Activated naive CD8-positive, alpha-beta T cell treated with anti-CD3 and anti-CD28 coated beads, Interleukin-2, amount 50 U/mL, for 24 hours (primary cell): ENCODE data around the gene LRRC36.
A peak's percentile ranks its signal among the peaks of the same experiment; 100 is the strongest.

ENCODE experiments used
- ATAC-seq: fragments of 150-1000 bp; cut with Tn5 transposase; one replicate; pipeline ENCODE4 v1.10.0; 2021
- DNase-seq: peaks from one replicate; pipeline ENCODE4 v3.0.0; 2021
- H3K27ac Mint-ChIP-seq: one replicate; pipeline ENCODE4 v1.8.0; 2021; ENCODE audit warnings: mild to moderate bottlenecking, mixed read lengths
- H3K27me3 Mint-ChIP-seq: one replicate; pipeline ENCODE4 v1.8.0; 2021; ENCODE audit warnings: mixed read lengths
- H3K36me3 Mint-ChIP-seq: one replicate; pipeline ENCODE4 v1.8.0; 2021; ENCODE audit warnings: low read depth, mixed read lengths
- H3K4me1 Mint-ChIP-seq: one replicate; pipeline ENCODE4 v1.8.0; 2021; ENCODE audit warnings: mixed read lengths
- H3K4me3 Mint-ChIP-seq: one replicate; pipeline ENCODE4 v1.8.0; 2021; ENCODE audit warnings: mild to moderate bottlenecking, moderate library complexity, mixed read lengths
- H3K9me3 Mint-ChIP-seq: one replicate; pipeline ENCODE4 v1.8.0; 2021; ENCODE audit warnings: mixed read lengths

The LRRC36 gene

DNA sequence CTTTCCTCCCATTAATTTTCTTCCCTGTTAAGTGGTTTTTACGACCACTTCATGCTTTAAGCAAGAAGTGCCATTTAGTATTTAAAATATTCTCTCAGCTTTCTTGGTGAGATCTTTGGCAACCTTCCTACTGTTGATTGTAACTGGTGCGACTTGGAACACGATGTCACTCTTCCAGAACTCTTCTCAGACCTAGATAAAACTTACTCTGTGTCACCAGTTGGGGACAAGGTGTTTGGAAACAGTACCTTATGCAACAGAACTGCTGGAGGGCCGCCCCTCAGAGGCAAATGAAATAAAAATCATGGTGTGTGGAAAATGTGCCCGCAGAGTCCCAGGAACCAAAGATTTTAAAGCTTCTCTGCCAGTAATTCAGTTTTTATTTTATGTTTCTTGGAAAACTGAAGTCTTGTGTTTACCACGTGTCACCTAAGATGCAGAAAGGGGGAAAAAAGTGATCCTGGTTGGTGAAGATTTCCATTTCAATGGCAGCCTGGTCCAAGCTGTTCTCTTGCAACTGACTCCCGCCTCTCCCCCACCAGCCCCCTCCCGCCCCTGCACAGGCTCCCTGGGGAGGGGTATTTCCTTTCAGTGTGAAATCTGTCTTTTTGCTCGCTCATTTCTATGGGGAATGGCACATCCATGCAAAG lies 97.1 kb downstream of the LRRC36 start:
- Mint-ChIP-seq H3K4me1 (no peaks in the 10 kb centered on the region), H3K27me3 (peaks cover 20% of the 10 kb centered on the region), H3K36me3 (no peaks in the 10 kb centered on the region), H3K27ac (no peak overlapping the region), H3K4me3 (no peak overlapping the region), H3K9me3 (no peaks in the 10 kb centered on the region)
- ATAC-seq (no peak), DNase-seq (no peak)

- Mint-ChIP-seq H3K4me1 (no peaks in the 10 kb centered on the region), H3K4me3 (no peak overlapping the region), H3K9me3 (no peaks in the 10 kb centered on the region), H3K36me3 (no peaks in the 10 kb centered on the region), H3K27me3 (peaks cover 24% of the 10 kb centered on the region), H3K27ac (no peak overlapping the region)
- ATAC-seq: no peak
- no peak for DNase-seq
Observed at GRCh38 chr16:67424261-67424615, 97.6 kb downstream of the LRRC36 start.

DNA sequence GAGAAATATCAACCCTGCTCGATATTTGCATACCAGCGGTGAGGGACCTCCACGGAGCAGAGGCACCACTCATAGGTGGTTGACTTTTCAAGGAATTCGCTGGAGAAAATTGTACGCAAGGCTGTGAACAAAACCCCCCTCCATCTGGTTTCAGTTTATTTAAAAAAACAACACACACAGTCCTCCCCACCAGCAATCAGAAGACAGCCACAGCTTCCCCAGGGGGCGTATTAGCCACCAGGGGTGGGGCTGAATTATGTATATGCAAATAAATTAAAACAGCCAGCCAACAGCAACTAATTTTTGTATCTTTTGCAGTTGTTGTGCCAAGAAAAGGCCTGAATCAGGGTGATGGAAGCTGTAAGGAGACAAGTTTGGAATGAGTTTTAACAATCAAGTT lies 98.4 kb downstream of the LRRC36 start:
- H3K36me3 Mint-ChIP-seq: no peaks in the 10 kb centered on the region
- ATAC-seq: no peak
- no peaks in the 10 kb centered on the region for H3K9me3 Mint-ChIP-seq
- H3K4me3 Mint-ChIP-seq: no peak overlapping the region
- H3K27ac Mint-ChIP-seq: no peak overlapping the region
- DNase-seq: no peak
- peaks cover 2% of the 10 kb centered on the region for H3K4me1 Mint-ChIP-seq
- peaks cover 25% of the 10 kb centered on the region for H3K27me3 Mint-ChIP-seq

DNA sequence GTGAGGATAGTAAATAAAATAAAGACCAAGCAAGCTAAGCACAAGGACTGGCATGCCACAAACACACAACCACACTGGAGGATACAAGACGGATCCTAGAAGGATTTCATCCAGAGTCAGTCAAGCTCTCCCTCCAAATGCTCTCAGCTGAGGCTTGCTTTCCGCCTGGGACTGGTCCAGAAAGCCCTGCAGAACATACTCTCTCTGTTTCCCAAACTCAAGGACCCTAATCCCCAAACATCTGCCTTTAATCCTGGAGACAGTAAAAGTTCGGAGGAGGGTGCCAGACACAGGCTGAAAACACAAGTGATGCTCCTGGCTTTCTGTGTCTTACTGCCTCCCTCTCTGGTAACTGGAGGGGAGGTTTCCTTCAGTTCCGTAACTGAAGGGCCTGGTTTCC lies 99.0 kb downstream of the LRRC36 start:
- ATAC-seq: no peak
- no peak overlapping the region for H3K4me3 Mint-ChIP-seq
- no peak for DNase-seq
- no peak overlapping the region for H3K27ac Mint-ChIP-seq
- H3K36me3 Mint-ChIP-seq: no peaks in the 10 kb centered on the region
- H3K4me1 Mint-ChIP-seq: peaks cover 2% of the 10 kb centered on the region
- H3K27me3 Mint-ChIP-seq: peaks cover 29% of the 10 kb centered on the region
- no peaks in the 10 kb centered on the region for H3K9me3 Mint-ChIP-seq

DNA sequence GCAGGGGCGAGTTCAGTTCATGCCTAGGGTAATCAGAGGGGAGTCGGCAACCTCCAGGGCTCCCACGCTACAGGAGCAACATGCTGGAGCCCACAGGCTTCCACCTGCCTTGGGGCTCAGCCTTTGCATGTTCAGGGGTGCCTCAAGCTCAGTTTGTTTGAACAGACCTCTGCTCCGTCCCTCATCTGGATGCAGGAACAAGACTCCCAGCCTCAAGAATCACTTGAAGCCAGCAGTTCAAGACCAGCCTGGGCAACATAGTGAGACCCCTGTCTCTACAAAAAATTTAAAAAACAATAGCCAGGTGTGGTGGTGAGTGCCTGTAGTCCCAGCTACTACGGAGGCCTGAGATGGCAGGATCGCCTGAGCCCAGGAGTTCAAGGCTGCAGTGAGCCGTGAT lies 99.4 kb downstream of the LRRC36 start:
- H3K27me3 Mint-ChIP-seq: peaks cover 29% of the 10 kb centered on the region
- no peak overlapping the region for H3K4me3 Mint-ChIP-seq
- no peak for DNase-seq
- H3K36me3 Mint-ChIP-seq: no peaks in the 10 kb centered on the region
- no peak overlapping the region for H3K27ac Mint-ChIP-seq
- no peak for ATAC-seq
- no peaks in the 10 kb centered on the region for H3K9me3 Mint-ChIP-seq
- peaks cover 2% of the 10 kb centered on the region for H3K4me1 Mint-ChIP-seq

DNA sequence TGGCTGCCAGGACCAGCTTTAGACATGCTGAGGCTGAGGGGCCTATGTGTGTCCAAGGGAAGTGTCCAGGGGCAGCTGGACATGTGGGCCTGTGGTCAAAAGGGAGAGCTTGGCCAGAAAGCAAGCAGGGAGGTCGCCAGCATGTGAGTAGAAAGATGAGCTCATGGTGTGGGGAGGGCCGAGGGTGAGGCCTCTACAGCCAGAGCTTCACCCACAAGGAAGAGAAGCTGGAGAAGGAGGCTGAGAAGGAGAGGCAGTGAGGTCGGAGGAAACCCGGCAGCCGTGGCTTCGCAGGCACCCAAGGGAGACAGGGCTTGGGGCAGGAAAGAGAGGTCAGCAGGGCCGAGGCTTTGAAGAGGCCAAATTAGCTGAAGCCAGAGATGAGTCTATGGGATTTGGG lies 100.3 kb downstream of the LRRC36 start:
- Mint-ChIP-seq H3K4me3 (no peak overlapping the region), H3K36me3 (no peaks in the 10 kb centered on the region), H3K4me1 (peaks cover 8% of the 10 kb centered on the region), H3K9me3 (no peaks in the 10 kb centered on the region), H3K27ac (no peak overlapping the region), H3K27me3 (peaks cover 34% of the 10 kb centered on the region)
- ATAC-seq (no peak), DNase-seq (no peak)

- DNase-seq (peak; percentile 73), ATAC-seq (peak; percentile 55)
- no peak overlapping the region for H3K27ac Mint-ChIP-seq
- H3K27me3 Mint-ChIP-seq: peaks cover 35% of the 10 kb centered on the region
- H3K4me3 Mint-ChIP-seq: no peak overlapping the region
- no peaks in the 10 kb centered on the region for H3K9me3 Mint-ChIP-seq
- peaks cover 10% of the 10 kb centered on the region for H3K4me1 Mint-ChIP-seq
- no peaks in the 10 kb centered on the region for H3K36me3 Mint-ChIP-seq
Observed at GRCh38 chr16:67428146-67428731, 101.6 kb downstream of the LRRC36 start.

DNA sequence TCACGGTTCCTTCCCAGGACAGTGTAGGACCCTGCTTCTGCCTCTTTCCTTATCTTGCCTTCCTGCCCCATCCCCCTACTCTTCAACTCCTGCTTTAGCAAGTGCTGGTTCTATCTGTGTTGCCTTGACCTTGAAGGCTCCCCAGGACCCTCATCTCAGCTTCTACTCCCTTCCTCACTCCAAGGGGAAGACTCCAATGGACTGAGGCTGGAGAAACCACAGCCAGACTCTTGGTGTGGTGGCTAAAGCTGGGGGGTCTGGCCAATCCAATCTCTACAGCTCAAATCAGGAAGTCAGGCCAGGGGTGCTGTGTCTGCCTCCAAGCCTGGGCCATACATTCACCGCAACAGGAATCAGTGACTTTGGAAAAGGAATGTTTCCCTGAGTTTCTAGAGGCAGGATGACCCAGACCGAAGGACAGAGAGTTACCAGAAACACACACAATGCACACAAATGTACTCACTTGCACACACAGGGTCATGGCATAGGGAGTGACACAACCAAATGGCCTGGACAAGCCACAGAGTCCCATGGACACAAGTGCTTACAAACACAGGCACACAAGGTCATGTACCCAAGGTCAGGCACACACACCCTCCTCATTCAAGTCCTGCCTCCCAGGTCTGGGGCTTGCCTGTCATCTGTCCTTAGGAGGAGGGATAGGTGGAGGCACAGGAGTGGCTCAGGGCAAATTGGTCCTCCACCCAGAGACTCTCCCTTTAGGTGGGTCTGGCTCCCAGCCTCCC lies 102.6 kb downstream of the LRRC36 start:
- H3K4me3 Mint-ChIP-seq: peak overlapping the region; percentile 77
- peaks cover 10% of the 10 kb centered on the region for H3K4me1 Mint-ChIP-seq
- no peaks in the 10 kb centered on the region for H3K36me3 Mint-ChIP-seq
- DNase-seq: no peak
- H3K9me3 Mint-ChIP-seq: no peaks in the 10 kb centered on the region
- no peak for ATAC-seq
- peaks cover 35% of the 10 kb centered on the region for H3K27me3 Mint-ChIP-seq
- H3K27ac Mint-ChIP-seq: no peak overlapping the region

- Mint-ChIP-seq H3K36me3 (no peaks in the 10 kb centered on the region), H3K27ac (peak overlapping the region; percentile 76), H3K27me3 (peaks cover 35% of the 10 kb centered on the region), H3K4me3 (peak overlapping the region; percentile 77), H3K9me3 (no peaks in the 10 kb centered on the region), H3K4me1 (peaks cover 10% of the 10 kb centered on the region)
- DNase-seq (no peak), ATAC-seq (no peak)
Observed at GRCh38 chr16:67429799-67430503, 103.3 kb downstream of the LRRC36 start.

- ATAC-seq (peak; percentile 25), DNase-seq (peak; percentile 35)
- H3K27me3 Mint-ChIP-seq: peaks cover 35% of the 10 kb centered on the region
- H3K27ac Mint-ChIP-seq: peak overlapping the region; percentile 76
- no peaks in the 10 kb centered on the region for H3K9me3 Mint-ChIP-seq
- peak overlapping the region; percentile 77 for H3K4me3 Mint-ChIP-seq
- H3K36me3 Mint-ChIP-seq: no peaks in the 10 kb centered on the region
- H3K4me1 Mint-ChIP-seq: peaks cover 10% of the 10 kb centered on the region
Observed at GRCh38 chr16:67430504-67430976, 103.9 kb downstream of the LRRC36 start.

DNA sequence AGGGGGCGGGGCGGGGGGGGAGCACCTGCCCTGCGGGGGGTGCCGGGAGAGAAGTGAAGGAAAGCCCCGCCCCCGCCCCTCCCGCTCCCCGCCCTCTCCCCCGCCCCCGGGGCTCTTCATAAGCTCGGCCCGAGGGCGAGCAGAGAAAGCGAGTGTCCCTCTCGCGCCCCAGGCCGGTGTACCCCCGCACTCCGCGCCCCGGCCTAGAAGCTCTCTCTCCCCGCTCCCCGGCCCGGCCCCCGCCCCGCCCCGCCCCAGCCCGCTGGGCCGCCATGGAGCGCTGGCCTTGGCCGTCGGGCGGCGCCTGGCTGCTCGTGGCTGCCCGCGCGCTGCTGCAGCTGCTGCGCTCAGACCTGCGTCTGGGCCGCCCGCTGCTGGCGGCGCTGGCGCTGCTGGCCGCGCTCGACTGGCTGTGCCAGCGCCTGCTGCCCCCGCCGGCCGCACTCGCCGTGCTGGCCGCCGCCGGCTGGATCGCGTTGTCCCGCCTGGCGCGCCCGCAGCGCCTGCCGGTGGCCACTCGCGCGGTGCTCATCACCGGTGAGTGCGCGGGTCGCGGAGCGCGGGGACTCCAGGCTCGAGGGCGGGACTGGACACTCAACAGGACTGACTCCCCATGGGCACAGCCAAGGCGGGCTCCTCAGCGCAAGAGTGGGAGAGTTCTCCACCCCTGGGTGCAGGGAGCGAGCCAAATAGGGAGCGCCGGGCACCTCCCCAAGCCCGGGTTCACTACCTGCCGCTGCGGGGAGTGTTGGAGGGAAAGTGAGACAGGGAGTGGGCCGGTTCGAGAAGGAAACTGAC lies 104.6 kb downstream of the LRRC36 start, which contains the start of gene HSD11B2:
Gene HSD11B2, plus strand, starts transcription at position 145 of the 798 bp plus-strand sequence. Its CDS starts 128 bp downstream, at position 273.
- Mint-ChIP-seq H3K9me3 (no peaks in the 10 kb centered on the region), H3K27ac (peak within 1 kb of the TSS; percentile 76), H3K4me1 (peaks cover 10% of the 10 kb centered on the region), H3K4me3 (peak within 1 kb of the TSS; percentile 77), H3K27me3 (peaks cover 35% of the 10 kb centered on the region), H3K36me3 (no peaks in the 10 kb centered on the region)
- peak; percentile 27 for DNase-seq
- peak; percentile 34 for ATAC-seq

- Mint-ChIP-seq H3K27me3 (peaks cover 31% of the 10 kb centered on the region), H3K4me3 (peak overlapping the region; percentile 57), H3K9me3 (no peaks in the 10 kb centered on the region), H3K27ac (no peak overlapping the region), H3K4me1 (peaks cover 10% of the 10 kb centered on the region), H3K36me3 (peaks cover under 1% of the 10 kb centered on the region)
- ATAC-seq (no peak), DNase-seq (no peak)
Observed at GRCh38 chr16:67431775-67432505, 105.3 kb downstream of the LRRC36 start.

DNA sequence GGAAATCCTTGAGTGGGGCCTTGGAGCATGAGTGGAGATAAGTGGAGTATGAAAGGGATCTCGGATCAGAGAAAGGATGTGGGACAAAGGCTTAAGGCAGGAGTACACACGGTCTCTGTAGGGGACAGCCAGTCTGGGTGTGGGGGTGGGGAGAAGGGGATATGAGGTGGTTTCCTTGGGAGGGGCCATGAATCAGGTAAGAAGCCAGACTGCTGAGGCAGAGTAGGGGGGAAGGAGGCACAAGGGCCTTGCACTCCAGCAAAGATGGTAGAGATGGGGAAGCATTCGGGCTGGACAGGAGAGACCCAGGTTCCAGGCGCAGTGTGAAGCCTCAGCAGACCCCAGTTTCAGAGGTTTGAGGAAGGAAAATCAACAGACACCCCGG lies 105.9 kb downstream of the LRRC36 start:
- DNase-seq: no peak
- ATAC-seq: no peak
- peaks cover 28% of the 10 kb centered on the region for H3K27me3 Mint-ChIP-seq
- H3K27ac Mint-ChIP-seq: no peak overlapping the region
- no peaks in the 10 kb centered on the region for H3K9me3 Mint-ChIP-seq
- peaks cover 3% of the 10 kb centered on the region for H3K36me3 Mint-ChIP-seq
- H3K4me3 Mint-ChIP-seq: no peak overlapping the region
- peaks cover 10% of the 10 kb centered on the region for H3K4me1 Mint-ChIP-seq
